DMS 273 treated with DMSO at 0.1 percent for 48 hours (cell line): ENCODE results near the gene TEX2.
"Not testable (repeated sequence)": the region's sequence is repeated elsewhere in the genome, so short reads cannot be mapped to it uniquely, and the experiment has no call there.

Experiments
- DNase-seq: peaks from one replicate; lab custom pipeline; 2025; lab: John Stamatoyannopoulos, UW

TEX2 gene

DNA sequence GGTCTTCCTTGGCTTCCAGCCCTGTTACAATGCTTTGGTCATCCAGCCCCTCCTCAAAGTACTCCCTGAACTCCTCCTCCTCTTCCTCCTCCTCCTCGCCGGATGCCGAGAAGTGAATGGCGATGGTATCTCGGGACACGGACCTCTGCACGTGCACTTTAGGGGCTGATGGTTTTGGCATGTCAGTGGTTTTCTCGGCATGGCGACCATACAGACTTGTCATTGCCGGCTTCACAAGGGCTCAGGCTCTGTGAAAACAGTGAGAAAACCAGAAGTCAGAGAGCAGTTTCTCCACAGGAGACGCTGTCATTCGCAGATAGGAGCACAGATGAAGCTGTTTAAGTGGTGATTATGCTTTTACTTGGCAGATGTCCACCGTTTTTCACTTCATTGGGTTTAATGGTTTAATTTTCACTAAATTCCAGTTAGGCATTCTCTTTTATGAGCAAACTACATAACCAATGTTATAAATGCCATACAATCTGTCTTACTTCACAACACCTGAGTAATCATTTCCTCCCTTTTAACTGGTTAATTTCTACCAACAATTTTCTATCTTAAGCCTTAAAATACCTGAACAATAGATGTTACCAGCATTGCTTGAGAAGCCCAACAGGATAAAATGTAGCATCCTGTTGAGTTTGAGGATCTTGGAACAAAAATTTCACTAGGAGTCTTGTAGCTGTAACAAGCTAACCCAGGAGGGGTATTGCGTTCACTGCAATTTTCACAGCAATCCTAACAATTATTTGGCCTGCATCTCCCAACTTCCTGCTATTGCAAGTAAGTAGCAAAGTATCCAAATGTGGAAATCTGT is 48.9 kb downstream of the TEX2 start:
- DNase-seq = peak; percentile 55

- DNase-seq = no peak
Observed at GRCh38 chr17:64212122-64212521, 50.9 kb downstream of the TEX2 start.

- DNase-seq = no peak
Observed at GRCh38 chr17:64209983-64210382, 53.1 kb downstream of the TEX2 start.

- no peak for DNase-seq
Observed at GRCh38 chr17:64209356-64209941, 53.6 kb downstream of the TEX2 start.

DNA sequence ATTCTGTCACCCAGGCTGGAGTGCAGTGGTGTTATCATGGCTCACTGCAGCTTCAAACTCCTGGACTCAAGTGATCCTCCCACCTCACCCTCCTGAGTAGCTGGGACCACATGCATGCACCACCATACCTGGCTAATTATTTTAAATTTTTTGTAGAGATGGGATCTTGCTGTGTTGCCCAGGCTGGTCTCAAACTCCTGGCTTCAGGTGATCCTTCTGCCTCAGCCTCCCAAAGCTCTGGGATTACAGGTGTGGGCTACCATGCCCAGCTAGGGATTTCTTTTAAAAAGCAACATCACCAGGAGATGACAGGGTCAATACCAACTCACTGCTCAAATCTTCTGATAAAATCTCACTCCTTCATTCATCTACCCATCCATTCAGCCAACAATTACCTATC is 54.4 kb downstream of the TEX2 start:
- not testable (repeated sequence) for DNase-seq

DNA sequence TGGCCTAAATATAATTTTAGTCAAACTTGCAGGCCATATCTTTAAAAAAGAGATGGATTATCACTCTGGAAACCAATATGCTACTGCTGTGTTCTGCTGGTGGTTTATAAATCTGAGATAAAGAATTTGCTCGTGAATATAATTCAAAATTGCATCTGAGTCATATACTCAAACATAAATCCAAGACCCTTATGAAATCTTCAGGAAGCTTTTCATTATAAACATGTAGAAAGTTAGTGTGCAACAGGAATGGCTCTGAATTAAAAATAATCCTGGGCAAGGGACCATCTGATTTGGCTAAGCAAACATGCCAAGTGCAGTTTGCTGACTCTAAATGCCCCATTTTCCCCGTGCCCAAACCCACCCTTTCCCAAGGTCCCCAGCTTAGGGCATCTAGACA is 57.3 kb downstream of the TEX2 start:
- no peak for DNase-seq

DNA sequence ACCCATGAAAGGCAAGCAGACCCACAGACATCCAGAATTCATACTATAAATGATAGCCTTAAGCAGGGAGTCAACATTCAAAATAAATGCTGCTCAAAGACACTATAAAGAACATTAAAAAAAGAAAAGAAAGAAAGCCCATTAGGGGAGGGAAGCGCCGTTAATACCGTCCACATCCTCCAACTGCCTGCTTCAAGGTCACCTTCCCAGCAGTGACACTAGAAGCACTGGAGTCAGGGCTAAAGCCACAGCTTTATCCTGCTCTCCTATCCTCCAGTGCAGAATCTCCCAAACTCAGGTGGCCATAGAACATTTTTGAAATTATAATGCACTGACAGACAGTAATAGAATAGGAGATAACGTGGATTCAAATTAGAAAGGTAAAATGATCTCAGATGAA is 59.4 kb downstream of the TEX2 start:
- no peak for DNase-seq

GRCh38 chr17:64202683-64203344 is 60.2 kb downstream of the TEX2 start:
- DNase-seq = no peak

DNA sequence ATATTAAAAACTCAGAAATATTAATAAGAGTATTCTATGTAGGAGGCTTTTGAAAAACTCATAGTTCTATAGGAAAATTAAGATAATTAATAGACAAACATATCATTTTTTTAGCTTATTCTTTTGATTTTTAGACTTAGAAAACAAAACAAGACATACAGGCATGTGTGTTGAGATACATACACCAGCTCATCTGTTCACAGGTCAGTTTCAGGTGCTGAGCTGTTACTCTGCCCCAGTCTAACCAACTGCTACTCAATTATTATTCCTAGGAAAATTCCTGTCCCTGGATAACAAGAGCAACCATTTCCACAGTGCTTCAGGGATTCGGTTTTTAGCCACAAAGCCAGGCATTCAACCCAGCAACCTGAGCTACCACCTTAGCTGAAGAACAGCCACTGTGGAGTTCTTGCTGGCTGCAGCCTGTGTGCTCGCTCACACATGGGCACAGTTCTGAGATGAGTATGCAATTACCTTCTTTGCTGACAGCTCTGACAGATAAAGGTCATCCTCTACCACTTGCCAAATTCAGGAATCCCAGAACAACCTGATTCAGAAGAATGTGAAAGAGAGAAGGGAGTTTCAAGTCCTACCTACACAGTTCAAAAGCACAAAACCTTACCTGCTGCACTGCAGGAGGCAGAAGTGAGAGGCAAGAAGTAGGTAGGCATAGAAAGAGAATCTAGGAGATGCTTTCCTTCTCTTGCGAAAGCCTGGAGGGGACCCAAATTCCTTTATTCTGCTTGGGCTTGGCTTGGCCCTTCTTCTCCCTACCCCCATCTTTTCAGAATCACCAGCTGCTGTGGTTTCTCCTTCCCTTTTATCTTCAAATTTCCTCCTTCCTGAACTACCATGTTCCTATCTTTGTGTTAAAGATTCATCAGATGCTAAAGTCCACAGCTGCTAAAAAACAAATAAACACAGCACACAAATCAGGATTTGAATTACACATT is 62.7 kb downstream of the TEX2 start:
- no peak for DNase-seq

DNA sequence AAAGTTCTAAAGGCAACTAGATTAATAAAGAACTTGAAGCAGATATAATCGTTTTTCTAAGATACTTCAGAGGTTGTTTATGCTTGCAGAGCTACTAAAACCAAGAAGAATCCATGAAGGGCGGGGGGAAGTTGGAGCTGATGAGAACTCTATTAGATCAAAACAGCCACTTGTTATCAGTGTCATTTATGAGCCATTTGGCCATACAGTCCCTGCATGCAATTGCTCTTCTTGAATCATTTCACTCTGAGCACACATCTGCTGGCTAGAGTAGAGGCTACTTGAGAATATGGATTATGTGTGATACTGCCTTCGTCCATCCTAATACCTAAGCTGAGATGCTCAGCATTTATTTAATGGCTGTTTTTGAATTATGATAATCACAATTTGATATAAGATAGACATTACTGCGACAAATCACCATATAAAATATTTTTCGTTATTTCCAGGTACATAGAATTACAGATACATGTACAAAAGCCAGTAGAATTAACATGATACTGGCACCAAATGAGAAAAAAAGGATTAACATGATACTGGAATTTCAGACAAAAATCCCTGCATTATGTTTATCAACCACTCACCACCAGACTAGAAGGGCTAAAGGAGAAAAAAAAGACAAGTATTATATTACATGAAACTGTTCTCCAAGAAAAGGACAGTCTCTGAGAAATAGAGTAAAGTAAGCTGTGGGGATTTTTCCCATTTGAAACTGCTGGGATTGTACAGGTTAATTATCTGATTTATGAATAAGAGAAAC is 64.5 kb downstream of the TEX2 start:
- no peak for DNase-seq

- no peak for DNase-seq
Observed at GRCh38 chr17:64196601-64197000, 66.5 kb downstream of the TEX2 start.

- no peak for DNase-seq
Observed at GRCh38 chr17:64193561-64193960, 69.5 kb downstream of the TEX2 start.

- no peak for DNase-seq
Observed at GRCh38 chr17:64192589-64192988, 70.5 kb downstream of the TEX2 start.

GRCh38 chr17:64190472-64190871 is 72.6 kb downstream of the TEX2 start:
- no peak for DNase-seq

DNA sequence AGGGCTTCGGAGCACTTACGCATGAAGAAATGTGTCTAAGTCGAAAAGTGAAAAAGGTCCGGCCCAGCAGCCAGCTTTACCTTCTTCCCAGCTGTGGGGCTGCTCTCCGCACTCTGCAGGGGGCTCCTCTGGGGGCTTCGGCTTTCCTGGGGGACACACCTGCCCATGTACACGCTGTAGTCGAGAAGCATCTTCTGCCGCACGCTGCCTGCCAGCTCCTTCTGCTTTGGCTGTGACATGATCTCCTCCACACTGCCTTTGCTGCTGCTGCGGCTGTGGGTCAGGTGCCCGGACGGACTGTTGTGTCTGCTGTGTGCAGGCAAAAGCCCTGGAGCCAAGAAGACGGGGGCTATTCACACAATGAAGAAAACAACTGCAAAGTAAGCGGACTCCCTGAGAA is 75.0 kb downstream of the TEX2 start:
- DNase-seq = no peak

GRCh38 chr17:64187093-64187895 is 75.8 kb downstream of the TEX2 start:
- DNase-seq = no peak

GRCh38 chr17:64186171-64187092 is 76.6 kb downstream of the TEX2 start:
- no peak for DNase-seq

DNA sequence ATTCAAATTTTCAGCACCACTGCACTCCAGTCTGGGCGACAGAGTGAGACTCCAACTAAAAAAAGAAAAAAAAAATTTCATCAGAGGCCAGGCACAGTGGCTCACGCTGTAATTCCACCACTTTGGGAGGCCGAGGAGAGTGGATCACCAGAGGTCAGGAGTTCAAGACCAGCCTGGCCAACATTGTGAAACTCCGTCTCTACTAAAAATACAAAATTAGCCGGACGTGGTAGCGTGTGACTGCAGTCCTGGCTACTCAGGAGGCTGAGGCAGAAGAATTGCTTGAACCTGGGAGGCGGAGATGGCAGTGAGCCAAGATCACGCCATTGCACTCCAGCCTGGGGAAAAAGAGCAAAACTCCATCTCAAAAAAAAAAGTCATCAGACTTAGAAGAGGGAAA is 77.5 kb downstream of the TEX2 start:
- not testable (repeated sequence) for DNase-seq

GRCh38 chr17:64185101-64185500 is 78.0 kb downstream of the TEX2 start:
- DNase-seq = no peak
